HCEC 1CT (cell line): ENCODE data around the gene RNU5B-1.
A peak's percentile ranks its signal among the peaks of the same experiment; 100 is the strongest.

Source experiments
- DNase-seq: peaks from one replicate; pipeline ENCODE4 v3.0.0-alpha.2; 2017

Gene RNU5B-1

DNA sequence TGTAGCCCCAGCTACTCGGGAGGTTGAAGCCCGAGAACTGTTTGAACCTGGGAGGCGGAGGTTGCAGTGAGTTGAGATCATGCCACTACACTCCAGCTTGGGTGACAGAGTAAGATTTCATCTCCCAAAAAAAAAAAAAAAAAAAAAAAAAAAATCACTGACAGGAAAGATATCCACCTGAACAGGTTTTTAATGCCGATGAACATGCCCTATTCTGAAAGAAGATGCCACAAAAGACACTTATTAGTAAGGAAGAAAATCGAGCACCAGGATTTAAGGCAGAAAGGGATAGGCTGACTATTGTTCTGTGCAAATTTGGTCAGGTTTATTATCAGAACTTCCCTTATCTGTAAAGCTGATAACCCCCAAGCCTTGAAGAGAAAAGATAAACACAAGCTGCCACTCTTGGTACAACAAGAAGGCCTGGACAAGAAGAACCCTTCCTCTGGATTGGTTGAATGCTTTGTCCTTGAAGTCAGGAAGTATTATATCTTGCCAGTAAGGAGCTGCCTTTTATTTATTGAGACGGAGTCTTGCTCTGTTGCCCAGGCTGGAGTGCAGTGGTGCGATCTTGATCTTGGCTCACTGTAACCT lies 15.1 kb upstream of the RNU5B-1 start:
- no peak for DNase-seq

DNA sequence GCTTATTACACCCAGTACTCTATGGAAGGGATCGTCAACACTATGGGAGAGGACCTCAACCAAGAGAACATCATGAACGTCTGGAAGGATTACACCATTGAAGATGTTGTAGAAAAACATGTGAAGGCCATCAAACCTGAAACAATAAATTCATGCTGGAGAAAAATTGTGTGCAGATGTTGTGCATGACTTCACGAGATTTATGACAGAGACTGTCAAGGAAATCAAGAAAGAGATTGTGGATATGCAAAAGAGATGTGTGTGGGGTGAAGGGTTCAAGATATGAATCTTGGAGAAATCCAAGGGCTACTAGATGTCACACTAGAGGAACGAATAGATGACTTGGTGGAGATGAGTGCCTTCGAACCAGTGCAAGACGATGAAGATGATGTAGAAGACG lies 14.2 kb upstream of the RNU5B-1 start:
- DNase-seq = no peak

DNA sequence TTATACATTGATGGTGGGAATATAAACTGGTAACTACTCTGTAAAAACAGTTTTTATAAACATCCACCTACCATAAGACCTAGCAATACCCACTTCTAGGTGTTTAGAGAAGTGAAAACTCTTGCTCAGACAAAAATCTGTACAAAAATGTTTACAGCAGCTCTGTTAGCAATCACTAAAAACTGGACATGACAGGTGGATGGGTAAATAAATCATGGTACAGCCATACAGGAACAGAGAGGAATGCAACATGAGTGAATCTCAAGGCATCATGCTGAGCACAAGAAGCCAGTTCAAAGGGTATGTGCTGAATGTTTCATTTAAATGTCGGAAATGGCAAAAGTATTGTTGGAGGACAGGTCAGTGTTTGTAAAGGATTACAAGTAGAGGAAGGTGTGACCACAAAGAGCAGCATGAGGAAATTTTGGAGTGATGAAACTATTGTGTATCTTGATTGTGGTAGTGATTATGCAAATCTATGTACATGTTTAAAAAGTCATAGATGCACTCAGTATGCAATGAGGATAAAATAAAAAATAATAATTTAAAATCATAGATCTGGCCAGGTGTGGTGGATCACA lies 11.4 kb upstream of the RNU5B-1 start:
- DNase-seq = no peak

- DNase-seq = no peak
These were observed 5.7 kb upstream of the RNU5B-1 start for GRCh38 chr15:65298731-65299130.

- DNase-seq = no peak
These were observed 3.5 kb upstream of the RNU5B-1 start for GRCh38 chr15:65300924-65301441.

DNA sequence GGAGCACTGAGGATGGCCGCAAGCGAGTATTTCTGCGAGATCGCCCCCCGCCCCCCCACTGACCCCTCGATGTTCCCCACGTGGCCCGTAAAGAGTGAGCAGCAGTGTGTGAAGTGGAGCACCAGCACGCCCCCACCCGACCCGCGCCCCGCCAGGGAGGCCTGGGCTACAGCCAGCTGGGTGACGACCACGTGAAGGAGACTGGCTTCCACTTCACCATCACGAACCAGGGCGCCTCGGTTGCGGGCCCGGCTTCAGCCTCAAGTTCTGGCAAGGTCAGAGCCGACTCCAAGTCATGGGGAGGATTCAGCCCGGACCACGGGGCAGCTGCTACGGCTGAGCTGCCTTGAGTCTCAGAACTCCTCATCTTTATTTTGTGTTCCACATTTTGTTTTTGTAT lies 2.4 kb upstream of the RNU5B-1 start:
- DNase-seq = no peak

DNA sequence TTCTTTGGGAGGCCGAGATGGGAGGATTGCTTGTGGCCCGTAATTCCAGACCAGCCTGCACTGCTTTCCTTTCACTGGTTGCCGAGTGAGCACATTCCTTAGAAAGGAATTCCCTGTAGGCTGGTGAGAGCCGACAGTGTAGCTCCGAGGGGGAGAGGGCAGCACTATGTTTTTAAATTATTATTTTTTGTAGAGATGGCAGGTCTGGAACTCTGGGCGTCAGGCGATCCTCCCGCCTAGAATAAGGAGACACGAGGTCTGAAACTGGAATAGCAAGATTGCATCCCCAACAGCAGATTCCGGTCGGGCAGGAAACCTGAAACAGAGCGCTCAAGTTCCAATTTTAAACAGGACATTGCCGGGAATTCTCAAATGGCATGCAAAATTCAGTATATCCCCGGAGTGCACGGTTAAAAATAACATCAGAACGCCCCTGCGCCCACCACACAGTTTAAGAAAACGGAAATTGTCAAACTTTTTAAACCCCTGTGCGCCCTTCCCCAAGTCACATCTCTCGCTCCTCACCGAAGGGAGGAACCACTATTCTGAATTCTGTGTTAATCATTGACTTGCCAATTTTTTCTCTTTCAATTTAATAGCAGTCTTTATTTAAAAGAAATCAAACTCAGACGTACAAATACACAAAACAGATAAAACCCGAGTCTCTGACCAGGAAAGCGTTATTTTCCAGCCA lies 643 bp upstream of the RNU5B-1 start:
- peak; percentile 61 for DNase-seq

GRCh38 chr15:65305150-65305758 lies 777 bp downstream of the RNU5B-1 start:
- DNase-seq = no peak

DNA sequence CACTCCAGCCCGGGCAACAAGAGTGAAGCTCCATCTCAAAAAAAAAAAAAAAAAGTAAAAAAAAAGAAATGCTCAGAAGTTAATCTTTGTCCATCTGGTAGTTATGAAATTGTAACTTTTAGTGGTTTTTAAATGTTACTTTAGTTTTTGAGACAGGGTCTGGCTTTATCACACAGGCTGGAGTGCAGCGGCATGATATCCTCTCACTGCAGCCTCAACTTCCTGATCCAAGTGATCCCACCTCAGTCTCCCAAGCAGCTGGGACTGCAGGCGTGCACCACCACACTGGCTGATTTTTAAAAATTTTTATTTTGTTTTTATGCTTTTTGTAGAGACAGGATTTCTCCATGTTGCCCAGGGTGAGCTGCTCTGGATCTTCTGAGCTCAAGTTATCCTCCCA lies 1.3 kb downstream of the RNU5B-1 start:
- DNase-seq = no peak

GRCh38 chr15:65306551-65306950 lies 2.1 kb downstream of the RNU5B-1 start:
- DNase-seq = no peak

- DNase-seq = no peak
These were observed 3.5 kb downstream of the RNU5B-1 start for GRCh38 chr15:65307978-65308377.

GRCh38 chr15:65309882-65310418 lies 5.5 kb downstream of the RNU5B-1 start:
- peak; percentile 64 for DNase-seq

DNA sequence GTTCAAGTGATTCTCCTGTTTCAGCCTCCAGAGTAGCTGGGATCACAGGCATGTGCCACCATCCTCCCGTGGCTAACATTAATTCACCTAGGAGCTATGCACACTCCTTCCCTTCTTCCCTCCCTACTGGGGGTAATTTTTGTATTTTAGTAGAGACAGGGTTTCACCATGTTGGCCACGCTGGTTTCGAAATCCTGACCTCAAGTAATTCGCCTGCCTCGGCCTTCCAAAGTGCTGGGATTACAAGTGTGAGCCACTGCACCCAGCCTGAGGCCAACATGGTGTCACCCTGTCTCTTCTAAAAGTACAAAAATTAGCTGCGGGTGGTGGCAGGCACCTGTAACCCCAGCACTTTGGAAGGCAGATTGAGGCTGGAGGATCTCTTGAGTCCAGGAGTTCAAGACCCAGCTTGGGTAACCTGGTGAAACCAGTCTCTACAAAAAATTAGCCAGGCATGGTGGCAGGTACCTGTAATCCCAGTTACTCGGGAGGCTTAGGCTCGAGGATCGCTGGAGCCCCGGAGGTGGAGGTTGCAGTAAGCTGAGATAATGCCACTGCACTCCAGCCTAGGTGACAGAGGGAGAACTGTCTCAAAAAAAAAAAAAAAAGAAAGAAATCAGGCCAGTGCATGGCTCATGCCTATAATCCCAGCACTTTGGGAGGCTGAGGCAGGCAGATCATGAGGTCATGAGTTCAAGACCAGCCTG lies 6.1 kb downstream of the RNU5B-1 start:
- DNase-seq = peak; percentile 41

DNA sequence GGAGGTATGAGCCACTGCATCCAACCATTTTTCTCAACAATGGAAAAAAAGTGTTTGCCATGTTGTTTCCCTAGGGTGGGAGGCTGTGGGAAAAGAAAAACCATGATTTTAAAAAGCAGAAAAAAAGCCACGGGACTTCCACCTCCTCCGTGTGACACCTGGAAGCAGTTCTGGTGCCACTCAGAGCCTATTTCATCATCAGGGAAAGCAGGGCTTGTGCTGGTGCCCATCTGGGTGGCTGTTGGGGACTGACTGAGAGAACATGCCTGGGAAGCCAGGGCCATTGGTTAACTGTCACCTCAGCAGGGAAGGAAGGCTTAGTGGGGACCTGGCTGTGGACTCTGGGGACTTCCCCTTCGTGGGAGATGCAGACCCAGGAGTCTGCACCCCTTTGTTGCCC lies 7.3 kb downstream of the RNU5B-1 start:
- no peak for DNase-seq

GRCh38 chr15:65312400-65312916 lies 8.0 kb downstream of the RNU5B-1 start:
- DNase-seq = no peak

GRCh38 chr15:65318870-65319356 lies 14.4 kb downstream of the RNU5B-1 start:
- DNase-seq = peak; percentile 68

GRCh38 chr15:65323071-65323511 lies 18.6 kb downstream of the RNU5B-1 start:
- no peak for DNase-seq

DNA sequence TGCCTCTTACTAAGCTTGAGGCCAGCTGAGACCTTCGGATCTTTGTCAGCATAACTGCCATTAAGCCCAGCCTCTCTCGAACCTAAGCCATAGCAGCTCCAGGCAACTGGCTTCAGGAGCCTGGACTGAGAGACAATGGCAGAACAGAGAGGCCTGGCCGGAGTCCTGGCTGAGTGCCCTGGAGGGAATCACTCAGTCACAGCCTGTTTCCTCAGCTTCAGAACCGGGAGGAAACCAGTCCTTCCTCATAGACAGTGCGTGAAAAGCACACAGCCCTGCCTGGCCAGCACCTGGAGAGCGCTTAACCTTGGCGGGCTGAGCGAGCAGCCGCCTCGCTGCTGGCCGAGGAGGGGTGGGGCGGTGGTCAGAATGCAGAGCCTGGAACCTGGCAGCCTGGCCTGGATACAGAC lies 21.6 kb downstream of the RNU5B-1 start:
- no peak for DNase-seq

DNA sequence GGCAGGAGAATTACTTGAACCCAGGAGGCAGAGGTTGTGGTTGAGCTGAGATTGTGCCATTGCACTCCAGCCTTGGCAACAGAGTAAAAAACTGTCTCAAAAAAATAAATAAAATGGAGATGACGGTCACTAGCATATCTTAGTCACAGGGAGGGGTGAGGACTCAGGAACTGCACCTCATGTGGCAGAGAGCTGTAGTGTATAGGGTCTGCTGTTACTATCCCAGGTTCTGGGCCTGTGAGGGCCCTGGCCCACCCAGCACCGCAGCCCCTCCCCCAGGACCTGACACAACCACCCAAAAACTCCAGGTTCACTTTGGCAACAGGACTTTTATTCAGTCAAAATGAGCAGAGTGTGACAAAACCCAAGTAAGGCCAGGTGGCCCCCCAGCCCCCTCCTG lies 22.3 kb downstream of the RNU5B-1 start:
- no peak for DNase-seq

DNA sequence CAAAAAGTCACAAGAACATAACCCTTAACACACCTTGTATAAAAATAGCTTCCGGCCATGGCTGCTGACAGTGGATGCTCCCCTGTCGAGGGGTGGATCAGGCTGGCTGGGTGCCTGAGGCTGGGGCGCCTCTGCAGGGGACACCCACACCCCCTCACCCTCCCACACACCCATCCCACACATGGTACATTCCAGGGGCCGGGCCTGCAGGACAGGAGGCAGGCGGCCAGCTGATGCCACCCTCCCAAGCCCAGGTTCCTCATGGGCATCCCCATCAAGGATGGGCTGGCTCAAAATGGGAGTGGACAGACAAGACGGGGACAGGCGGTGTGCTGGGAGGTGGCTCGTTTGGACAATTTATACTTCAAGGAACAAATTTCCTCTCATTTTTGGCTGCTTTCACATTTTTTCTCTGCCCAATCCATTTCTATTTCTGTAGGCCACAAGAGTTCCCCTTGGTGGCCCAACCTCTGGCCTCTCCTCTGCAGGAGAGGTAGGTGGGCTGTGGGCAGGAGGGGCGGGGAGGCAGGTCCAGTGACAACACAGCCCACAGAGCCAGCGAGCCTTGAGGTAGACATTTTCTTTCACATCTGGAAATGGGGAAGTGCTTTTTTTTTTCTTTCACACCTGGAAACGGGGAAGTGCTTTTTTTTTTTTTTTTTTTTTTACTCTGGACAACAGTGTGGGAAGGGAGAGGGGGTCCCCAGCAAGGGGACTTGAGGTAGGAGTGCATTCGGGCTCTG lies 23.3 kb downstream of the RNU5B-1 start:
- DNase-seq = no peak

GRCh38 chr15:65328506-65329287 lies 24.2 kb downstream of the RNU5B-1 start:
- DNase-seq = no peak
